Measurements from ENCODE around the gene HOXA2. TPM values are rescaled to one million over a fixed set of nuclear protein-coding genes. Genes with fewer than 3 reads are reported as not detected.

The HOXA2 gene
- total RNA-seq, 1 donor from 2014 or later: not detected

DNA sequence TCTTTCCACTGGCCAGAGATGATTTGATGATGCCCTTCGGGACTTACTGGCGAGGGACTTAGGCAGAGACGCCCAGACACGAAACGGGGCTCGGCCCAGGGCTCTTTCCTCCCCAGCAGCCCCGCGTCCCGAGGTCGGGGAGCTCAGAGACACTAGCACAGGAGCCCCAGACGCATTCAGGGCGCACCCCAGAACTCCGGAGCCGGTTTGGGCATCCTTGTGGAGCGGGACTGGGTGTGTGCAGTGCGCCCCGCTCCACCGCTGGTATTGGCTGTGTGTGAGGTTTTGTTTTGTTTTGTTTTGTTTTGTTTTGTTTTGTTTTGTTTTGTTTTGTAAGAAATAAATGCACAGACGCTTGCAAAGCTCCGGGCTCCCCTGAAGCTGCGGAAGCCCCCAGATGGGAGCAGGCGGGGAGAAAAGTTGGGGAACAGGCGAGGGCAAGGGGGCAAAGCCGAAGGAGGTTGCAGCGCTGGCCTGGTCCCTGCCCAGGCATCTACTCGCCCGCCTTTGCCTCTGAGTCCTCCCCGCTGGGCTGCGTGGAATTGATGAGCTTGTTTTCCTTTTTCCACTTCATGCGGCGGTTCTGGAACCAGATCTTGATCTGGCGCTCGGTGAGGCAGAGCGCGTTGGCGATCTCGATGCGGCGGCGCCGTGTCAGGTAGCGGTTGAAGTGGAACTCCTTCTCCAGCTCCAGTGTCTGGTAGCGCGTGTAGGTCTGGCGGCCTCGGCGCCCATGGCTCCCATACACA lies 42.9 kb upstream of the HOXA2 start:
- intact Hi-C loops (cut with micrococcal nuclease): no loop called here
- H3K27ac Mint-ChIP-seq: no peak overlapping the region
- H3K27me3 Mint-ChIP-seq (ENCODE audit: low read depth): peaks cover 40% of the 10 kb centered on the region
- H3K9me3 Mint-ChIP-seq: no peaks in the 10 kb centered on the region
- H3K4me1 Mint-ChIP-seq (ENCODE audit: low read depth): peaks cover 2% of the 10 kb centered on the region
- H3K36me3 Mint-ChIP-seq (ENCODE audit: low read depth): no peaks in the 10 kb centered on the region
- no peak for DNase-seq (ENCODE audit: low spot score)
- no peak overlapping the region for H3K4me3 Mint-ChIP-seq (ENCODE audit: low read depth)

DNA sequence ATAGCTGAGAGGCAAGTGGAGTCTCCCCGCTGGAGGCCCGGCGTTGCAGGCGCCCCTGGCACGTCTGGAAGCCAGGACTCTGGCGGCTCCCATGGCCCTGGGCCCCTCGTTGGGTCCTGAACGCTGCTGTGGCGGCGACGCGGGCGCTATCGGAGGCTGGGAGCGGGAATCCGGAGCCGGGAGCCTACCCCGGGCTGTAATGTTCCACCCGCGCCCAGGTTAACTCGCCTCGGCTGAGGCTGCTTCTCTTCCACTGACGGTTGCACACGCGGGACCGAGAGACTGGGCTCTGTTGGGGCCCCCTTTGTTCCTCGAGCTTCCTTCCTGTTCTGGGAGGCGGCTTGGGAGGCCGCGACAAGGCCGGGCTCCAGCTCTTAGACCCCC lies 42.3 kb upstream of the HOXA2 start:
- H3K4me3 Mint-ChIP-seq (ENCODE audit: low read depth): no peak overlapping the region
- no peaks in the 10 kb centered on the region for H3K36me3 Mint-ChIP-seq (ENCODE audit: low read depth)
- H3K27ac Mint-ChIP-seq: no peak overlapping the region
- intact Hi-C loops (cut with micrococcal nuclease): no loop called here
- H3K4me1 Mint-ChIP-seq (ENCODE audit: low read depth): peaks cover 2% of the 10 kb centered on the region
- peaks cover 35% of the 10 kb centered on the region for H3K27me3 Mint-ChIP-seq (ENCODE audit: low read depth)
- no peak for DNase-seq (ENCODE audit: low spot score)
- no peaks in the 10 kb centered on the region for H3K9me3 Mint-ChIP-seq

DNA sequence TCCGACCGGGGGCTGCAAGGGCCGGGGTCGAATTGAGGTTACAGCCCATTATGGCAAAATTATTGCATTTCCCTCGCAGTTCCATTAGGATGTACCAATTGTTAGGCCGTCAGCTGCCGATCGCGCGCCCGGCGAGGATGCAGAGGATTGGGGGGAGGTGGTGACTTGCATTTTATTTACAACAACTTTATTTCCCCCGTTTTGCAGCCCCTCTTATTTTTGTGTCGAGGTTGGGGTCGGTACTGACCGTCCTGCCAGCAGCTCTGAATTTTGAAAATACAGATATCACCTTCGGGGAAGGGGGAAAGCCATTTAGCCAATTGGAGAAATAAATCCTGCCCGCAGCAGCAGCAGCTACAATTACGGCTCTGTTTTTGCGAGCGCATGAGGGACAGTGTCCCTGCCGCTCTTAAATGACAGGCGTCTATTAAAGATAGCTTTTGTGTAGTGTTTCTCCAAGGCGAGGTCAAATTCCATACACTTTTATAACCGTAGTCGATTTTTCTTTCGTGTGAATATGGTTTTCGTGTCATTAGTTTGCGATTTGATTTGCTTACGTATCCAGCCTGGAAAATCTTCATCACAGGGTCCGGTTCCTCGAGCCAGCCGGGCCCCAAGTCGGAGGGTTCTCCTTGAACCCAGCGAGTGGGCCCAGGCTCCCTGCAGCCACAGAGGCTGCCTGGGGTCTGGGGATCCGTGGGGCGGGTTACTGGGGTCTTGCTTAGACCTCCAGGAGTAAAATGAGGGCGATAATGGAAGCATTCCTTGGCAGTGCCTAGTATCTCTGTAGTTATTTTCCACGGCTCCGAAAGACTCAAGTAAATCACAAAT lies 41.7 kb upstream of the HOXA2 start:
- Mint-ChIP-seq H3K27ac (no peak overlapping the region), H3K4me3 (ENCODE audit: low read depth) (no peak overlapping the region), H3K4me1 (ENCODE audit: low read depth) (peaks cover 2% of the 10 kb centered on the region), H3K27me3 (ENCODE audit: low read depth) (peaks cover 28% of the 10 kb centered on the region), H3K9me3 (no peaks in the 10 kb centered on the region), H3K36me3 (ENCODE audit: low read depth) (no peaks in the 10 kb centered on the region)
- intact Hi-C loops (cut with micrococcal nuclease): no loop called here
- DNase-seq (ENCODE audit: low spot score): no peak

DNA sequence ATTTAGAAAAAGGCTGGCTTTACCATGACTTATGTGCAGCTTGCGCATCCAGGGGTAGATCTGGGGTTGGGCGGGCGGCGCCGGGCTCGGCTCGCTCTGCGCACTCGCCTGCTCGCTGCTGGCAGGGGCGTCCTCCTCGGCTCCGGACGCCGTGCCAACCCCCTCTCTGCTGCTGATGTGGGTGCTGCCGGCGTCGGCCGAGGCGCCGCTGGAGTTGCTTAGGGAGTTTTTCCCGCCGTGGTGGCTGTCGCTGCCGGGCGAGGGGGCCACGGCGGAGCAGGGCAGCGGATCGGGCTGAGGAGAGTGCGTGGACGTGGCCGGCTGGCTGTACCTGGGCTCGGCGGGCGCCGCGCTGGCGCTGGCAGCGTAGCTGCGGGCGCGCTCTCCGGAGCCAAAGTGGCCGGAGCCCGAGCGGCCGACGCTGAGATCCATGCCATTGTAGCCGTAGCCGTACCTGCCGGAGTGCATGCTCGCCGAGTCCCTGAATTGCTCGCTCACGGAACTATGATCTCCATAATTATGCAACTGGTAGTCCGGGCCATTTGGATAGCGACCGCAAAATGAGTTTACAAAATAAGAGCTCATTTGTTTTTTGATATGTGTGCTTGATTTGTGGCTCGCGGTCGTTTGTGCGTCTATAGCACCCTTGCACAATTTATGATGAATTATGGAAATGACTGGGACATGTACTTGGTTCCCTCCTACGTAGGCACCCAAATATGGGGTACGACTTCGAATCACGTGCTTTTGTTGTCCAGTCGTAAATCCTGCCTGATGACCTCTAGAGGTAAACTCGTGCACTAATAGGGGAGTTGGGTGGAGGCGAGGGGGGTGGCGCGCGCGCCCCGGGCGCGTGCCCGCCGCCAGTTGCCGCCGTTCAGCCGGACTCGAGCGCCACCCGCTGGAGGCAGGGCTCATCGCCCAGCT lies 40.8 kb upstream of the HOXA2 start, which contains the start of gene HOXA5:
Gene HOXA5 (minus strand): TSS at position 659 of the 927 bp plus-strand sequence. CDS start 74 bp downstream, at position 585.
- Mint-ChIP-seq H3K9me3 (no peaks in the 10 kb centered on the region), H3K27ac (no peak within 1 kb of the TSS), H3K36me3 (ENCODE audit: low read depth) (no peaks in the 10 kb centered on the region), H3K4me3 (ENCODE audit: low read depth) (no peak within 1 kb of the TSS), H3K27me3 (ENCODE audit: low read depth) (peaks cover 27% of the 10 kb centered on the region), H3K4me1 (ENCODE audit: low read depth) (peaks cover 2% of the 10 kb centered on the region)
- intact Hi-C loops (cut with micrococcal nuclease): no loop called here
- no peak for DNase-seq (ENCODE audit: low spot score)

DNA sequence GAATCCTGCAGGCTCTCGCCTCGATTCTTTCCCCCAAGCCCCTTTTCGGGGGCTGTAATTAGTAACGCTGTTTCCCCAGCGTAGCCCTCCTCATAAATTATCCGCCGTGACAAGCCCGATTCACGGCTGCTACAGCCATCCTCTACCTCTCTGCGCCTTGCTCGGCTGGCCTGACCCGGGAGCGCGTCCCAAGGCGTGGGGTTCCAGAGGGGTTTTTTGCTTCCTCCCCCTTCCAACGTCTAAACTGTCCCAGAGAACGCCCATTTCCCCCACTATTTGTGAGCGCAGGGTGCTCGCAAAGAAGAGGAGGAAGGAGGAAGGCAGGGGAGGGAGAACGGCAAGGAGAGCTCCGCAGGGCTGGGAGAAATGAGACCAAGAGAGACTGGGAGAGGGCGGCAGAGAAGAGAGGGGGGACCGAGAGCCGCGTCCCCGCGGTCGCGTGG lies 40.1 kb upstream of the HOXA2 start:
- no peak for DNase-seq (ENCODE audit: low spot score)
- intact Hi-C loops (cut with micrococcal nuclease): no loop called here
- H3K4me3 Mint-ChIP-seq (ENCODE audit: low read depth): no peak overlapping the region
- H3K9me3 Mint-ChIP-seq: no peaks in the 10 kb centered on the region
- H3K4me1 Mint-ChIP-seq (ENCODE audit: low read depth): no peaks in the 10 kb centered on the region
- H3K36me3 Mint-ChIP-seq (ENCODE audit: low read depth): no peaks in the 10 kb centered on the region
- peaks cover 29% of the 10 kb centered on the region for H3K27me3 Mint-ChIP-seq (ENCODE audit: low read depth)
- H3K27ac Mint-ChIP-seq: no peak overlapping the region

DNA sequence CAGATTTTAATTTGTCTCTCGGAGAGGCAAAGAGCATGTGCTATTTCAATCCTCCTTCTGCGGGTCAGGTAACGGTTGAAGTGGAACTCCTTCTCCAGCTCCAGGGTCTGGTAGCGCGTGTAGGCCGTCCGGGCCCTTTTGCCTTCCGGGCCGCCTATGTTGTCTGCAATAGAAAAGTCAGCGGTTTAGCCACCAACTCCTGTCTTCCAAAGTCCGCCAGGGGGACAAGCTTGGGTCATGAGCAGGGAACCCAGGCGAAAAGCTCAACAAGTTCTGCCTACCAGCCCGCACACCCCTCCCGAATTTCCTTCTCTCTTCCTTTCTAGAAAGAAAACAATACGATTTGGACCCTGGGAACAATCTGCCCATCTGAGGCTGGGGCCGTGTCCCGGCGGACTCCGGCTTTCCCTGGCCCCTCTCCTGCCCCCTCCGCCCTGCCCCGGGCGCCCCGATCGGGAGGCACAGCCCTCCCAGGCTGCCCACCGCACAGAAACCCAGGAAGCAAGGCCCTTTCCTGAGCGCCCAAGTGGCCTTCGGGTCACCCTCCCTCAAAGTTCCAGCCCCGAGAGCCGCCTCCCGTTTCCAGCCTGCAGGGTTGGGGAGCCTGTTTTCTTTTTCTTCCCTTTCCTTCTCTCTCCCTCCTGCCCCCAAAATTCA lies 39.6 kb upstream of the HOXA2 start:
- intact Hi-C loops (cut with micrococcal nuclease): no loop called here
- no peak for DNase-seq (ENCODE audit: low spot score)
- Mint-ChIP-seq H3K27me3 (ENCODE audit: low read depth) (peaks cover 29% of the 10 kb centered on the region), H3K9me3 (no peaks in the 10 kb centered on the region), H3K27ac (no peak overlapping the region), H3K4me3 (ENCODE audit: low read depth) (no peak overlapping the region), H3K4me1 (ENCODE audit: low read depth) (no peaks in the 10 kb centered on the region), H3K36me3 (ENCODE audit: low read depth) (no peaks in the 10 kb centered on the region)

DNA sequence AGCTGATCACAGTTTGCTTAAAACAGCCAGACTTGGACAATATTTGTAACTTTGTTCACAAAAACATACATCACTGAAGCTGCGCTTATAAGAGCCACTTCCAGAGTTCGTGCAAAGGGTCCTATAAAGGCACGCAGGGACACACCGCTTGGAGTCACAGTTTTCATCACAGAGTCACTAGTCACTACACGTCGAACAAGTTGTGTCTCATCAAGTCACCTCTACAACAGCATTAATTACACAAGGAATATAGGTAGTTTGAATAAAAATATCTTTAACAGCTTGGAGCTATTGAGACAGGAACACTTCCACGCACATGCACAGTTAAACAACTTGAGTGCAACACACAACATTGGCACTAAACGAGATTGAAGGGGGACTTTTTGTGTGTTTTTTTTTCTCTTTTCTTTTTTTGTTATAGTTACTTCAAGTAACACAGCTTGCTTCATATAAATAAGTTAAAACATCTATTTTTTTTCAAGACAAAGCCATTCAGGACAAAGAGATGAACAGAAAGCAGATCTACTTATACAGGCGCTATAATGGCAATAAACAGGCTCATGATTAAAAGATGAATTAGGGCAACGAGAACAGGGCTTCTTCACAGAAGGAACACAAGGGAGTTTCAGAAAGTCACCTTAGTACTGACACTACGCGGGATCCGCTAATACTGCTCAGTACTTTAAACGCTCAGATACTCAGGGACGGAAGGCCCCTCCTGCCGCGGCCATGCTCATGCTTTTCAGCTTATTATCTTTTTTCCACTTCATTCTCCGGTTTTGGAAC lies 38.8 kb upstream of the HOXA2 start:
- Mint-ChIP-seq H3K27me3 (ENCODE audit: low read depth) (peaks cover 29% of the 10 kb centered on the region), H3K9me3 (no peaks in the 10 kb centered on the region)

DNA sequence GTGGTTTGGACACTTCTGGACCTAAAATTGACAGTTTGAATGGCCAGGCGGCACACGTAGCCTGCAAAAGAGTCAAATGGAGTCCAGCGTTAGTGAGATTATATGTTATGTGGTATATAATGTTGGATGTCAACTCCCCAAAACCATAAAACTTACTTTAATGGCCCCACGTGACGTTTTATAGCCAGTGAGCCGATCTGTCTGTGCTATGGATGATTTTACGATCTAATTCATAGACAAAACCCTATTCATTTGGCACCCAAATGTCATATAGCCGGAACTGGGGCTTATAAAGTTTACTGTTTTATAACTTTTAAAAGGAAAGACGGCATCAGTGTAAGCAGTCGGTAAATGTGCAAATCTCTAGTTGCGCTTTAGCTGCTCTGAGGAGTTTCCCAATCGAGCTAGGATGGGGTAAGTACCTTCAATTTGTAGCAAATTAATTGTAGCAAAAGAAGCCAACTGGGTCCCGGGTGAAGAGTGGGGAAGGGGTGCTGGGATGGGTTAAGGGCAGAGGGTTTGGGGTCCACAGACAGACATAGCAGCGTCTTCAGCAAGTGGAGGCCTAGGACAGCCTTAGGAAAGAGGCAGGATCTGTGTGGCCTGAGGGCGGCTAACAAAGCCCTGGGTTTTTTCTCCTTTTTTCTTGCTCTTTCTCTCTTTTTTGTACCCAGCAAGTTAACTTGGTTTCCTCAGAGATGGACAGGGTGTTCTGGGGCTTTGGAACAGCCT lies 37.8 kb upstream of the HOXA2 start:
- intact Hi-C loops (cut with micrococcal nuclease): no loop called here
- no peaks in the 10 kb centered on the region for H3K9me3 Mint-ChIP-seq
- H3K36me3 Mint-ChIP-seq (ENCODE audit: low read depth): no peaks in the 10 kb centered on the region
- H3K27ac Mint-ChIP-seq: no peak overlapping the region
- H3K4me3 Mint-ChIP-seq (ENCODE audit: low read depth): no peak overlapping the region
- no peaks in the 10 kb centered on the region for H3K4me1 Mint-ChIP-seq (ENCODE audit: low read depth)
- H3K27me3 Mint-ChIP-seq (ENCODE audit: low read depth): peaks cover 32% of the 10 kb centered on the region
- no peak for DNase-seq (ENCODE audit: low spot score)

More for the DNA sequence above, 38.8 kb upstream of the HOXA2 start:
- Mint-ChIP-seq H3K27ac (no peak overlapping the region), H3K4me3 (ENCODE audit: low read depth) (no peak overlapping the region), H3K4me1 (ENCODE audit: low read depth) (no peaks in the 10 kb centered on the region), H3K36me3 (ENCODE audit: low read depth) (no peaks in the 10 kb centered on the region)
- intact Hi-C loops (cut with micrococcal nuclease): no loop called here
- DNase-seq (ENCODE audit: low spot score): no peak

DNA sequence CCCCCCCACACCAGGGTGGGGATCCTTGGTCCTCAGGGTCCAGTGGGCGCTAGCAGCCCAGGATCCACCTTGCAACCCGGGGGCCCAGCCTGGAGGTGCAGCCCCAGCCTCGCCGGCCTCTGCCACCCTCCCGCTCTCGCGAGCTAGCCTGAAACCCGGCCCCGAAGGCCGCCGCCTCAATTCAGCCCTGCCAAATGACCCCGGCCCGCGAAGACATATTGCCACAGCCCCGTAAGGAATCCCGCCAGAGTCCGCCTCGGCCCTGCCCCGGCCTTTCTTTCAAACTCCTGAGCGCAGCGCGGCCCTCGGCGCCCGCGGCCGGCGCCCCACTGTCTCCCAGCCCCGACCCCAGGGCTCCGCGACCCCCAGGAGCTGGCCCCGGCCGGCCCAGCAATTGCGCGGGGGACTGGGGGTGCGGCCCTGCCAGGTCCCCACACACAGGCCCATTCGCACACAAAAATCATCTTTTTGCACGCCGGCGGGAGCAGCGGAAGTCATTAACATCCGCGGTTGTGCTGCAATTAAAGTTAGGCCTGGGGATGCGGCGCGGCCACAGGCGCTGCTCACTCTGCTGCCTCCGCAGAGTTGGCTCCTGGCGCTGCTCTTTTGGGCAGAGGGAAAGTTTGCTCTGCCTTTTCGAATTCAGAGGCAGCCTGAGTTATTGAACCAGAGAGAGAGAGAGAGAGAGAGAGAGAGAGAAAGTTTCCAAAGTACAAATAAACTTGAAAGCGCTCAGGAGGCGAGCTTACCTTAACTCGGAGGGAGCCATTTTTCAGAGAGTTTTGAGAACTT lies 37.0 kb upstream of the HOXA2 start:
- Mint-ChIP-seq H3K9me3 (no peaks in the 10 kb centered on the region), H3K27ac (no peak overlapping the region), H3K4me1 (ENCODE audit: low read depth) (peaks cover 7% of the 10 kb centered on the region), H3K4me3 (ENCODE audit: low read depth) (no peak overlapping the region), H3K36me3 (ENCODE audit: low read depth) (no peaks in the 10 kb centered on the region), H3K27me3 (ENCODE audit: low read depth) (peaks cover 39% of the 10 kb centered on the region)
- no peak for DNase-seq (ENCODE audit: low spot score)
- intact Hi-C loops (cut with micrococcal nuclease): no loop called here

DNA sequence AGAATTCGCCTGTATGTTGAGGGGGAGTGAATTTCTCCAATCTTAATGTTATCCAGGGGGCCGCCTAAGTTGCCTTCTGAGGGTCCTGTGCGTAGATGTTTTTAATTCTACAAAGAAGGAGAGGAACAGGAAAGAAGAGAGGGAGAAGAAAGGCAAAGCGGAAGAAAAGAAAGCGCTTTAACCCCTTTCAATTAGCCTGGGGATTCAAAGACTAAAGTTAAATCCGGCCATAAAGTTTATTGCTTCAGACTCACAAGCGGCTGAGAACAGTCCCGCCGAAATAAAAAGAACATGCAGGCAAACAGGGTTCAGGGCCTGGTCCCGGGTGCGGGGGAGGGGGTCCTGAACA lies 36.5 kb upstream of the HOXA2 start:
- intact Hi-C loops (cut with micrococcal nuclease): no loop called here
- DNase-seq (ENCODE audit: low spot score): no peak
- Mint-ChIP-seq H3K27me3 (ENCODE audit: low read depth) (peaks cover 42% of the 10 kb centered on the region), H3K27ac (no peak overlapping the region), H3K36me3 (ENCODE audit: low read depth) (no peaks in the 10 kb centered on the region), H3K4me3 (ENCODE audit: low read depth) (no peak overlapping the region), H3K9me3 (no peaks in the 10 kb centered on the region), H3K4me1 (ENCODE audit: low read depth) (peaks cover 12% of the 10 kb centered on the region)

DNA sequence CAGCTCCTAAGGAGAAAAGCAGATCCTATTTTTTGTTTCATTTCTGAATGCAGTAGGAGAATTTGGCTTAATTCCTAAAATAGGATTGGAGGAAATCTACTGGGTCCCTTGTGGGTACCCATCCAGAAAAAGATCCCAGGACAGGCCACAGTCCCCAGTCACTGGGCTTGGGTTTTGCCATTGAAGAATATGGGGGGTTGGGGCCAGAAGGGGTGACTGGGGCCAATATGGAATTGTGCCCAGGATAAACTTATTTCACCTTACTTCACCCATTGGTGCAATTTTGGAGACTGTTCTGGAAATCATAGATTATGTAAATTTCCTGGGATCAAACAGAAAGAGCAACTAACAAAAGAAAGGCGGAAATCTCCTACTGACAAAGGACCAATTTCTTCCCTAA lies 36.0 kb upstream of the HOXA2 start:
- Mint-ChIP-seq H3K4me1 (ENCODE audit: low read depth) (peaks cover 14% of the 10 kb centered on the region), H3K9me3 (no peaks in the 10 kb centered on the region), H3K27me3 (ENCODE audit: low read depth) (peaks cover 46% of the 10 kb centered on the region), H3K27ac (no peak overlapping the region), H3K4me3 (ENCODE audit: low read depth) (no peak overlapping the region), H3K36me3 (ENCODE audit: low read depth) (no peaks in the 10 kb centered on the region)
- intact Hi-C loops (cut with micrococcal nuclease): no loop called here
- DNase-seq (ENCODE audit: low spot score): no peak

Measured in activated T-helper 2 cell treated with anti-CD3 and anti-CD28 coated beads, Interferon-gamma antibody, Interleukin-2, Interleukin-4, amounts not matched to agents 10 μg/mL and 5 μg/mL and 100 μg/mL, durations not matched to agents 14 hours and 24 hours and 36 hours (primary cell).